Measurements from ENCODE around the gene TTC9.

The TTC9 gene

GRCh38 chr14:70645892-70646291 lies 4.2 kb downstream of the TTC9 start:
- no peak for DNase-seq (ENCODE audit: low spot score)

- no peak for DNase-seq (ENCODE audit: low spot score)
These were observed 5.0 kb downstream of the TTC9 start for GRCh38 chr14:70646705-70647104.

- no peak for DNase-seq (ENCODE audit: low spot score)
These were observed 6.6 kb downstream of the TTC9 start for GRCh38 chr14:70648346-70648745.

- DNase-seq (ENCODE audit: low spot score), result no peak
These were observed 8.1 kb downstream of the TTC9 start for GRCh38 chr14:70649803-70650202.

- DNase-seq (ENCODE audit: low spot score), result no peak
These were observed 9.8 kb downstream of the TTC9 start for GRCh38 chr14:70651522-70651921.

GRCh38 chr14:70652871-70653270 lies 11.2 kb downstream of the TTC9 start:
- no peak for DNase-seq (ENCODE audit: low spot score)

GRCh38 chr14:70653662-70654061 lies 11.9 kb downstream of the TTC9 start:
- no peak for DNase-seq (ENCODE audit: low spot score)

- DNase-seq (ENCODE audit: low spot score), result no peak
These were observed 12.9 kb downstream of the TTC9 start for GRCh38 chr14:70654632-70655031.

GRCh38 chr14:70655110-70655826 lies 13.6 kb downstream of the TTC9 start:
- no peak for DNase-seq (ENCODE audit: low spot score)

- DNase-seq (ENCODE audit: low spot score), result no peak
These were observed 17.2 kb downstream of the TTC9 start for GRCh38 chr14:70658899-70659298.

- DNase-seq (ENCODE audit: low spot score), result peak; percentile 36
These were observed 19.5 kb downstream of the TTC9 start for GRCh38 chr14:70660967-70661893.

- no peak for DNase-seq (ENCODE audit: low spot score)
These were observed 20.4 kb downstream of the TTC9 start for GRCh38 chr14:70662080-70662479.

GRCh38 chr14:70662816-70663215 lies 21.1 kb downstream of the TTC9 start:
- DNase-seq (ENCODE audit: low spot score), result no peak

GRCh38 chr14:70663707-70664179 lies 22.0 kb downstream of the TTC9 start:
- DNase-seq (ENCODE audit: low spot score), result no peak

- no peak for DNase-seq (ENCODE audit: low spot score)
These were observed 23.2 kb downstream of the TTC9 start for GRCh38 chr14:70664698-70665447.

- peak; percentile 52 for DNase-seq (ENCODE audit: low spot score)
These were observed 24.0 kb downstream of the TTC9 start for GRCh38 chr14:70665448-70666360.

- no peak for DNase-seq (ENCODE audit: low spot score)
These were observed 24.6 kb downstream of the TTC9 start for GRCh38 chr14:70666361-70666686.

GRCh38 chr14:70670992-70671651 lies 29.4 kb downstream of the TTC9 start:
- no peak for DNase-seq (ENCODE audit: low spot score)

GRCh38 chr14:70671652-70672644 lies 30.2 kb downstream of the TTC9 start:
- DNase-seq (ENCODE audit: low spot score), result no peak

- no peak for DNase-seq (ENCODE audit: low spot score)
These were observed 35.6 kb downstream of the TTC9 start for GRCh38 chr14:70677341-70677740.

Measured in NAMALWA (cell line).